Mucosa of stomach (tissue), 1 donor: ENCODE results near the gene SLC38A5.

Source experiments
- H3K27me3 ChIP-seq: one replicate; pipeline ENCODE4 v1.7.0; 2013; ENCODE audit warnings: mild to moderate bottlenecking, low read length; ENCODE audit not compliant: control insufficient read depth, insufficient read depth
- H3K36me3 ChIP-seq: one replicate; pipeline ENCODE4 v1.7.0; 2013; ENCODE audit warnings: low read length; ENCODE audit not compliant: control insufficient read depth, insufficient read depth
- H3K4me1 ChIP-seq: one replicate; pipeline ENCODE4 v1.7.0; 2013; ENCODE audit warnings: mild to moderate bottlenecking, low read length; ENCODE audit not compliant: control insufficient read depth, insufficient read depth
- H3K4me3 ChIP-seq: one replicate; pipeline ENCODE4 v1.7.0; 2013; ENCODE audit warnings: low read length
- H3K9ac ChIP-seq: one replicate; pipeline ENCODE4 v1.7.0; 2013; ENCODE audit warnings: mild to moderate bottlenecking, low read length, moderate library complexity
- H3K9me3 ChIP-seq: one replicate; pipeline ENCODE4 v1.7.0; 2013; ENCODE audit warnings: mild to moderate bottlenecking, low read length, moderate library complexity; ENCODE audit not compliant: control insufficient read depth
- donor health status: Pancreatic carcinoma.

SLC38A5 gene

DNA sequence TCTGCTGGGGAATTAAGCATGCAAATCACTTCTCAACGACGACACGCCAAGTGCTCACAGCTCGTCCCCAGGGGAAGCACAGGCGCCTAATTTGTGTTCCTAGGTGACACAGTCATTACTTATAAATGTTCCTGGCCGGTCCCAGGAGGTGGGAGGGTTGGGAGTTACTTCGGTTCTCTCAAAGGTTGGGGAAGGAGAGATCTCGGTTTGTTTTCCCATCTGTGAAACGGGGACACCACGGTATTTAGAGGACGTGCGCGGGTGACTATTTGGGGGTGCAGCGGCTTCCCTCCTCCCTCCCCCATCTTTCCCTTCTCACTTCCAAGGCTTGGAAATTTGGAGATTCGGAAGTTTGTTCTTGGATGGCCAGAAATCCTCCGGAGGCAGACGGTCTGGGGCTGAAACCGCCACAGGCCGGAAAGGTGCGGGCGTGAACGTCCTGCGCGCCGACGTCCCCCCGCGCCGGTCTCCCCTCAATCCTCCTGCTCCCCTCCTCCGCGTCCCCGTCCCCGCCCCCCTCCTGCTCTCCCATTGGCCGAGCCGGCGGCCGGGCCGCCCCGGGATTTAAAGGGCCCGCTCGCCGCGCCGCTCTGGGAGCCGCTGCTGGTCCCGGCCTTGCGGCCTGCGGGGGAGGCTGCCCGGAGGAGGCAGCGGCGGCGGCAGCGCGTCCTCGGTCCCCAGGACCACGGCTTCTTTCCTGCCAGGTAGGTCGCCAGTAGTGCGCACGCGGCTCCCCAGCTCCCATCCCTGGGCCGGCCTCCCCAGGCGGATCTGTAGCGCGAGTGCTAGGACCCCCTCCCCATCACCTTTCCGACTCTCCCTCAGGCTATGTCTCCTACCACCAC, 38.6 kb upstream of the SLC38A5 start, which contains the start of gene PORCN:
Gene PORCN, plus strand, starts transcription at position 593 of the 845 bp plus-strand sequence. CDS start 829 bp downstream, outside the sequence.
- Histone ChIP-seq H3K27me3 (no peaks in the 10 kb centered on the region), H3K9ac (peak within 1 kb of the TSS; percentile 78), H3K36me3 (no peaks in the 10 kb centered on the region), H3K4me1 (peaks cover 6% of the 10 kb centered on the region), H3K4me3 (peak within 1 kb of the TSS; percentile 56), H3K9me3 (no peaks in the 10 kb centered on the region)

DNA sequence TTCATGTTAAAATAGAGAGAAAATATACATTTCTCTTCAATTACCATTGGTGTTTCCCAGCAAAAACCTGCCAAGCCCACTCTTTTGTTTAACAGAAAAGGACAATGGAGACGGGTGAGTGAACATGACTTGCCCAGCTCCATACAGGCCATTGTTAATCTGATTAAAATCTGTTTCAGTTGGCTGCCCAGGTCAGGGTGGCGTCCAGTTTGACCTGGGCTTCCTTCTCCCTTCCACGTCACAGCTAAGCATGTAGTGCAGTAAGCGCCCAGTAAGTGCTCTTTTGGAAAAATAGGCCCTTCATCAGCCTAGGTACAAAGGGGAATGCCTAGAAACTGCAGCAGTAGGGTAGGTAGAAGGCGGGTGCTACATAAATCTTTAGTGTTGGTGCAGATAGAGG, 37.2 kb upstream of the SLC38A5 start:
- Histone ChIP-seq H3K9ac (no peak overlapping the region), H3K4me1 (peaks cover 6% of the 10 kb centered on the region), H3K9me3 (no peaks in the 10 kb centered on the region), H3K36me3 (no peaks in the 10 kb centered on the region), H3K4me3 (no peak overlapping the region), H3K27me3 (no peaks in the 10 kb centered on the region)

DNA sequence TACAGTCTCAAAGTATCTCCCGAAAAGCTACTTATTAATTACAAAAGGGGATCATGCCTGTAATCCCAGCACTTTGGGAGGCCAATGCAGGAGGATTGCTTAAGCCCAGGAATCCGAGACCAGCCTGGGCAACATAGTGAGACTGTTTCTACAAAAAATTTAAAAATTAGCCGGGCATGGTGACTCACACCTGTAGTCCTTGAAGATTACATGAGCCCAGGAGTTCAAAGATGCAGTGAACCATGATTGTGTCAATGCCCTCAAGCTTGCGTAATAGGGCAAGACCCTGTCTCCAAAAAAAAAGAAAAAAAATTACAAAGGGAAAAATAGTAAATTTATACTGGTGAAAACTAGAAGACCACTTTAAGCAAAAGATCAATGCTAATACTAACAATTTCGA, 35.4 kb upstream of the SLC38A5 start:
- Histone ChIP-seq H3K27me3 (no peaks in the 10 kb centered on the region), H3K4me1 (peaks cover 6% of the 10 kb centered on the region), H3K4me3 (no peak overlapping the region), H3K9ac (no peak overlapping the region), H3K9me3 (no peaks in the 10 kb centered on the region), H3K36me3 (no peaks in the 10 kb centered on the region)

DNA sequence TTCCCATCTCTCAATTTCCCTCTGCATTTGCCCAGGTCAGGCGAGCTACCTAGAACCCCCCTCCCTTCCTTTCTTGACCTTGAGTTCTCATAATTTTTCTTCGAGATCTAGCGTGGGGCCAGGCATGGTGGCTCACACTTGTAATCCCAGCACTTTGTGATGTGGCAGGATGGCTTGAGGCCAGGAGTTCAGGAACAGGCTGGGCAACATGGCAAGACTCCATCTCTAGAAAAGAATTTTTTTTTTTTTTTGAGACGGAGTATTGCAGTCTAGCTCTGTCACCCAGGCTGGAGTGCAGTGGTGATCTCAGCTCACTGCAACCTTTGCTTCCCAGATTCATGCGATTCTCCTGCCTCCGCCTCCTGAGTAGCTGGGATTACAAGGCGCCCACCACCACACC, 34.2 kb upstream of the SLC38A5 start:
- H3K4me1 ChIP-seq: no peaks in the 10 kb centered on the region
- H3K36me3 ChIP-seq: no peaks in the 10 kb centered on the region
- H3K27me3 ChIP-seq: no peaks in the 10 kb centered on the region
- H3K9ac ChIP-seq: no peak overlapping the region
- H3K4me3 ChIP-seq: no peak overlapping the region
- no peaks in the 10 kb centered on the region for H3K9me3 ChIP-seq

DNA sequence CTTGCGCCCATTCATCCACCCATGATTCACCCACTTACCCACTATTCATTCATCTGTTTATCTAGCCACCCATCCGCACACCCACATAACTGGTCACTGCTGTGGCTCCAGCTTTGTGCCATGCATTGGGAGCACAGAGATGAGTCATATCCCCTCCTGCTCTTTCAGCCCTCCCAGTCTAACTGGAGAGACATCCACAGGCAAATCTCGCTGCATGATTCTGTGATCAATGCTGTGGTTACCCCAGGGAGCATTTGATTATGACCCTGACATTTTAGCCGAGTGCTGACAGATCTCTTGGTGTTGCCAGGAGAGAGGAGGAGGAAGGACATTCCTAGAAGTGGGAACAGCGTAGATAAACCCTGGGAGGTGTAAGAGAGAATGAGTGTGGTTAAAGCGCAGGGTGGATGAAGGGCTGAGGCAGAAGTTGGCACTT, 28.3 kb upstream of the SLC38A5 start:
- H3K4me1 ChIP-seq: no peaks in the 10 kb centered on the region
- H3K9me3 ChIP-seq: no peaks in the 10 kb centered on the region
- H3K36me3 ChIP-seq: no peaks in the 10 kb centered on the region
- H3K9ac ChIP-seq: no peak overlapping the region
- H3K27me3 ChIP-seq: no peaks in the 10 kb centered on the region
- H3K4me3 ChIP-seq: no peak overlapping the region

DNA sequence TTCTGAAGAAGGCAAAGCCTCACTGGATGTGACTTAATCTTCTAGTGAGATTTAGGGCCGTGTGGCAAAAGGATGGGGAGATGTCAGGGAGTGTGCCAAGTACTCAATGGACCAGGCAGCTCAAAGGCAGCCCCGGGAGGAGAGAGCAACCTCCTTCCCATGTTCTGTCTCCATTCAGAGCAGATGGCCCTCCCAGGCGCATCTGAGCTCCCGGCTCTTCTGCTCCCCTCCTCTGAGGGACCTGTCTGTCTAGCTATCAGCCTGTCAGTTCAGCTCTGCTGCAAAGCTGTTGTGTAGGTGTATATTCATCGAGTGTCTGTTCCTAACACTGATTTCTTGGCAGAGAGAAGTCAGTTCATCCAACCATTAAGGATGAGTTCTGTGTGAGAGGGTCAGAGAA, 27.8 kb upstream of the SLC38A5 start:
- Histone ChIP-seq H3K4me1 (no peaks in the 10 kb centered on the region), H3K9me3 (no peaks in the 10 kb centered on the region), H3K36me3 (no peaks in the 10 kb centered on the region), H3K4me3 (no peak overlapping the region), H3K9ac (no peak overlapping the region), H3K27me3 (no peaks in the 10 kb centered on the region)

GRCh38 chrX:48496660-48497059, 26.6 kb upstream of the SLC38A5 start:
- no peaks in the 10 kb centered on the region for H3K4me1 ChIP-seq
- no peaks in the 10 kb centered on the region for H3K9me3 ChIP-seq
- no peak overlapping the region for H3K9ac ChIP-seq
- H3K4me3 ChIP-seq: no peak overlapping the region
- no peaks in the 10 kb centered on the region for H3K27me3 ChIP-seq
- H3K36me3 ChIP-seq: no peaks in the 10 kb centered on the region

- no peaks in the 10 kb centered on the region for H3K4me1 ChIP-seq
- H3K36me3 ChIP-seq: no peaks in the 10 kb centered on the region
- H3K9ac ChIP-seq: no peak overlapping the region
- H3K27me3 ChIP-seq: no peaks in the 10 kb centered on the region
- no peak overlapping the region for H3K4me3 ChIP-seq
- no peaks in the 10 kb centered on the region for H3K9me3 ChIP-seq
These were observed 23.9 kb upstream of the SLC38A5 start for GRCh38 chrX:48493890-48494364.

DNA sequence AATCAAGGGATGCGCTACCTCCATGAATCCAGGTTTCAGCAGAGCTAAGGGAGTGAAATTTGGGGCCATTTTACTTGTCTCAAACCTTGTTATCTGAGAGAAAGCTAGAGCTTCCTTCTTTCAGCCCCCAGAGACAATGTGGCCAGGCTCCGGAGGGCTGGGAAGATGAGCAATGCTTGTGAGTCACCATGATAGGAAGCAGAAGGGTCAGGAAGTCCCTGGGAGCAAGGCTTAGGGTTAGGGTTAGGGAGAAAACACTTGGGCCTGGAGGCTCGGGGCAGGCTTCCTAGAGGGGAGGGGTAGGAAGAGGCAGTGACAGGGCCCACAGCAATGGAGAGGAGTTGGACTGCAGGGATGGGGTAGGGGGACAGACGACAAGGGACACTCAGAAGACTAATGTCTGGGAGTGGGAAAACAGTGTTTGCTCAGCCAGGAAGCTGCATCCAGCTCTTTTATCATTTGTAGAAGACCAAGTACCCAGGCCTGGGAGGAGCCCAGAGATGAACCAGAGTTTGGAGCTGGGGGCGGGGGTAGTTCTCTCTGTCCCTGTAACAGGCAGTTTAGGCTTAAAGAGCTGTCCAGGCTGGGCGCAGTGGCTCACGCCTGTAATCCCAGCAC, 22.3 kb upstream of the SLC38A5 start:
- Histone ChIP-seq H3K4me1 (peaks cover 6% of the 10 kb centered on the region), H3K4me3 (no peak overlapping the region), H3K27me3 (no peaks in the 10 kb centered on the region), H3K9me3 (no peaks in the 10 kb centered on the region), H3K9ac (no peak overlapping the region), H3K36me3 (no peaks in the 10 kb centered on the region)

DNA sequence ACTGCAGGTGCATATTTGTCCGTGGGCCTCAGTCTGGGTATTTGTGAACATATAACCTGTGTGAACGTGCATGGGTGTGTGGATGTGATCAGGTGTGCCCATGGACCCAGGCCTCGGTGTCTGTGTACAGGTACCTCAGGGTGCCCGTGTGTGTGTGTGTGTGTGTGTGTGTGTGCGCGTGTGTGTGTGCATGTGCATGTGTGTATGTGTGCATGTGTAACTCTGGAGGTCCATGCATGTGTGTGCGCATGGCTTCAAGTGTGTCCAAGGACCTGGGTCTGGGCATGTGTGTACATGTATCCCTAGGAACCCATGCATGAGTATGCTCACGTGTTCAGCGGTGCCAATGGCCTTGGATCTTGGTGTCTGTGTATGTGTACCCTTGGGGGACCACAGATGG, 21.7 kb upstream of the SLC38A5 start:
- H3K4me1 ChIP-seq: peaks cover 10% of the 10 kb centered on the region
- H3K9me3 ChIP-seq: no peaks in the 10 kb centered on the region
- no peaks in the 10 kb centered on the region for H3K27me3 ChIP-seq
- H3K9ac ChIP-seq: no peak overlapping the region
- H3K4me3 ChIP-seq: no peak overlapping the region
- H3K36me3 ChIP-seq: no peaks in the 10 kb centered on the region

- Histone ChIP-seq H3K4me3 (no peak overlapping the region), H3K4me1 (peaks cover 11% of the 10 kb centered on the region), H3K36me3 (no peaks in the 10 kb centered on the region), H3K27me3 (no peaks in the 10 kb centered on the region), H3K9ac (no peak overlapping the region), H3K9me3 (no peaks in the 10 kb centered on the region)
These were observed 20.6 kb upstream of the SLC38A5 start for GRCh38 chrX:48490661-48491060.

DNA sequence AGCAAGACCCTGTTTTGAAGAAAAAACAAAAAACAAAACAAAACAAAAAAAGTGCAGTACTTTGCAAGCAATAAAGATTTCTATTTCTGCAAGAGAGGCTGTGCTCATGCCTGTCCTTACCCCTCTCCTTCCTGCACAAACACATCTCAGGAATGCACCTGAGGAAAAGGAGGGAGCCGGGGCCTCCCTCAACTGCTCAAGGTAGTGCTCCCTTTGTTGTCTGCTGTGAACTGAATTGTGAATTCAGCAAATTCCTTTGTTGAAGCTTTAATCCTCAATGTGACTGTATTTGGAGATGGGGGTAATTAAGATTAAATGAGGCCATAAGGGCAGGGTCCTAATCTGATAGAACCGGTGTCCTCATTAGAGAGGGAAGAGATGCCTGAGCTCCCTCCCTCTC, 19.8 kb upstream of the SLC38A5 start:
- Histone ChIP-seq H3K36me3 (no peaks in the 10 kb centered on the region), H3K9me3 (no peaks in the 10 kb centered on the region), H3K4me3 (no peak overlapping the region), H3K4me1 (peaks cover 11% of the 10 kb centered on the region), H3K9ac (no peak overlapping the region), H3K27me3 (no peaks in the 10 kb centered on the region)
